ENCODE measurements around the gene MACROD2.

Gene MACROD2

DNA sequence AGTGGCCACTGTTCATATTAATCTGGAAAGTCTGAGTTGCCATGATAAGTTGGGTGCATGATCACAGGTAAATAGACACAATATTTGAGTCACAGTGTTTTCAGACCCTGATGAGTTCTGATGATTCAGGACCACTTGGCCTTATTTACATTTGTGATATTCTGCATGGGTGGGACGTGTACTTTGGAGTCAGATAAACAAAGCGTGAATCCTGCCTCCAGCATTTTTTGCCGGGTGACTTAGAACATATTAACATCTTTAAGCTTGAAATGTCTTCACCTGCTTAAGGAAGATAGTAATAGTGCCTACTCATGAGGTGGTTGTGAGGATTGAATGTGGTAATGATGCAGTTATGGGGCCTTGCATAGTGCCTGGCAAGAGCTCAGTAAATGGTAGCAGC lies 1582.8 kb downstream of the MACROD2 start:
- no peak for DNase-seq

DNA sequence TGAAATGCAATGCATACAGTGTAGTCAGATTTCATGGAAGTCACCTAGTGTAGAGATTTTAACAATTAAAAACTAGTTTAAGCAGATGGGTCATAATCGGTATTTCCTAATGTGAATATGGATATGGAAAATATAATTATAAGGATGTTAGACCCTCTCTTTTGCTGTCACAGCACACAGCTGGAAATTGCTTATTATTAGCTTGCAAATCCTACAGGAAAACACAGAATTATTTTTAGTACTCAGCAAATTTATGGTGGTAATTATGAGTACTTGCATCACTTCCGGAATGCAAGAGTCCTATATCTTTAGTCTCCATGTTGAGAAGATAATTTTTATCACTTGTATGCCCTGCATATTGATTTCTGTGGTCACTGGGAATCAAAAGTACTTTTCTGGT lies 1584.4 kb downstream of the MACROD2 start:
- DNase-seq, result no peak

DNA sequence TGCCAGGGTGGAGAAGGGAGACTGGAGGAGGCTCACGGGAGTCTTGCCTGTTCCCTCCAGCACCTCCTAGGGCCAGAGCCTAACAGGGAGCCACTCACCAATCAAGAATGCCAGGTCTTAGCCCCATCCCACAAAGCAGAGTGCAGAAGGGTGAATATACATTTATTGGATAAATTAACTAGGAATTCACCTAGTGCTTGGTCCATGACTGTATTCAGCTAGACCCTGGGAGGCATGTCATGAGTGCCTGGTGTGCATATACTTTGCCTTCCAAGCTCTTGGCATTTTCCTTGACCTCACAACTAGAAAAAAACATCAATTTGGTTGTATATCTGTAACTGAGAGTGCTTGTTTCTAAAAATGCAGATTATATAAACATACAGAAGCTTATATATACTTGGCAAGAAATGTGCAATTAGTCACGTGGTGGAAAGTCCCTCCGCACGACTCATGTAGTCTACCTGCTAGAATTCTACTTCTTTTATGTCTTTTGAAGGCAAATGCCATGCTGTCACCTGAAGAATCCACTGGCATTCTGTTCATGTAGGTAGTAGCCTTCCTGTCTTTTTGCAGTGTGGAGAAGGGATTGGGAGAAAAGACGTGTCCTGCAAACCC lies 1586.9 kb downstream of the MACROD2 start:
- no peak for DNase-seq

DNA sequence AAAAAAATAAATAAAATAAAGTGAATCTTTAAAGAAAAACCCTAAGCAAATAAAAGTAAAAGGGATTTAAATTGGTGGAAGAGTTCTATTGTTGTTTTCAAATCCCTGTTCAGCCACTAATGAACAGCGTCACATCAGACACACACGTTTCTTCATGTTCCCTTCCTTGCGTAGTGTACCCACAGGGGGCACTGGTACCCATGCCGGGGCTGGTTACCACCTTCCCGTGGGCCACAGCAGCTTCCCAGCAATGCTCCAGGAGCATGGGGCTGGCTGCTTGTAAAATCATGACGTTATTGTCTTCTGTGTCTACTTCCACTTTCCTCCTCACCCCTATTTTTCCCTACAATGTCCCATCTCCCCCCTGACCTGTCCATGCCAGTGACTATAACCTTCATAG lies 1589.2 kb downstream of the MACROD2 start:
- no peak for DNase-seq

DNA sequence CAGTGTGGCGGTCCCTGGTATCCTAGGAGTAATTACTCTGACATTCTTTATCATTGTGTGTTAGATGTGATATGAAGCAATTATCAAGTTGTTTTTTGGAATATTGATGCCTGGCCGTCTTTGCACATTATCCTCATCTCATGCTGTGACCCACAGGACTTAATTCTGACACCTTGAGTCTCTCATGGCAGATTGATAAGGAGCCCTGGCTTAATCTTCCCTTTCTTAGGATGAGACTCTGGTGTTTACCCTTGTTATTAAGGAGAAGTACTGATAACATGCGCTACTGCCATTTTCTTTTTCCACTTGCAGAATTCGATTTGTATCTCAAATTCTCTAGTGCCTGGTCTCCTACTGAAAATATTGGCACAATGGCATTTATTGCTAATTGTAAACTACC lies 1597.8 kb downstream of the MACROD2 start:
- no peak for DNase-seq

DNA sequence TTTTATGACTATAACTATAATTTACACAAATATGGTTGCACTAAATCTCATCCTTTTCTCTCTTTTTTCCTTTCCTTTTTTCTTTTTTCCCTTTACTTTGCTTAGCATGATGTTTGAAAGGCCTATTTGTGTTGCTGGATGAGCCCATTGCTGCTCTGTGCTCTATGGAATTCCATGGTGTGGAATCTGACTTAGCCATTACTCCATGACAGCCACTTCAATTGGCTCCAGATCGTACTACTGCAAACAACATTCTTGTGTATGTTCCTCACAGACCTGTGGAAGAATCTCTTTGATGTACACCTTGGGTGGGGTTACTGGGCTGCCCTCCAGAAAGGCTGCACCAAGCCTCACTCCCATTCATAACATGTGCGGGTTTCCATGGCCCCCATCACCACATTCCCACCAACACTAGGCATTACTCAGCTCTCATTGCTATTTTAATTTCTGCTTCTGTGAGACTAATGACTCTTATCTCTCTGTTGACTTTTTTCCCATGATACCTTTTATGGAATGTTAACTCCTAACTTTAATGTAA lies 1598.9 kb downstream of the MACROD2 start:
- no peak for DNase-seq

DNA sequence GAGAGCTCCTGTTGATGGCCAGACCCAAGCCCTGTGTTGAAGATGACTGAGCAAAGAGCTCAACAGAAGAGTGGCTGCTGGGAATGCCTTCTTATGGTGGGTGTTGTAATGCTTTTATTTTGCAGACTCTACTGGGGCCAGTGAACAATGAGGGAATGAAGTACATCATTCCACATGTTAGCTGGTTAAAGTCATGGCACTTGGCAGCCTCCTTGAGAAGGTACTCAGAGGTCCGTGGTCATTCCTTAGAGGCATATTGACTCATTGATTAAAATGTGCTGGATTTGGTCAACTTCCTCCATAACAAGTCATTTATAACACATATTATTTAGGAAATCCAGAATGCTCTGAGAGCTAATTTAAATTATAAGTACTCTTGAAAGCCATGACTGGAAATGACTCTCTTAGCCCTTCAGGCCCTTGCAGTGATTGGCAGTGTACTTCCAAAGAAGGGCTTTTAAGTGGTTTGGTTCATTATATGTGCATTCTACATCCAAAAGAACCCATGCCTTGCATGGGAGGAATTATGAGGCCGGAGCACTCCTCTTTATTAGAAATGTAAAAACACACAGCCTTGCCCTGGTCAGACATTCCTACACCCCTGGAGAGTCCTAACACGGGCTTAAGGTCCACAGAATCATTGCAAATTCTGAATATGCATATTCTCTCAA lies 1601.0 kb downstream of the MACROD2 start:
- DNase-seq, result no peak

DNA sequence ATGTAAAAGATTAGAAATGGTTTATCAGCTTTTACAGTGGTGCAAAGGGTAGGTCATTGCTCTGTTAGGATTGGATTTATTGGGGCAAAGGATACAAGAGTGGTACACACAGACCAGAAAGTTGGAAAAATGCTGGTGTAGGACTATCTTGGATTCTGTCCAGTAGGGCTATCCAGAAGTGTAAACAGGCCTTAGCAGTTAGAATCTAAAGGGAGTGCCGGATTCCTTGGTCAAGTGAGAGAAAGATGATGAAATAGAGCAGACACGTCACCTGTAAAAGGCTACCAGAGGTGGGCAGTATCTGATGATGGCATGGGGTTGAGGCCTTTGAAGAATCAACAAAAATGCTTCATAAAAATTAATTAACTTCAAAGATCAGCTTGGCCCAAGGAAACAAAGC lies 1602.0 kb downstream of the MACROD2 start:
- no peak for DNase-seq

DNA sequence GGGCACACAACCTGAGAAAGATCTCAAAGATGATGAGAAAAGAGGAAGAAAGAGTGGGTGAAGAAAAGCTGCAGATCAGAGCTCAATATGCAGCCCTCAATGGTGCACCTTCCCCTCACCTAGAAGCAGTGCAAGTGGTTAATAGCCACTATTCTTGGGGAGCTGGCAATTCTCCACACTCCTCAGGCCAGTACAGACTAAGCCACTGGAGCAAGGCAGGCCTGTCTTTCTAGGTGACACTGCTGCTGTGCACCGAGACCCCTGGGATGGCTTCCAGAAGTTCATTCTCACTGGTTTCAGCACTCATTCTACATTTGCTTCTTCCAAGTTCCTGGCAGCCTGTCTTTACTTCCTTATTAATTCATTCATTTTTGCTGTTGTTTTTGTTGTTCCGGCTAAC lies 1604.6 kb downstream of the MACROD2 start:
- DNase-seq, result no peak

DNA sequence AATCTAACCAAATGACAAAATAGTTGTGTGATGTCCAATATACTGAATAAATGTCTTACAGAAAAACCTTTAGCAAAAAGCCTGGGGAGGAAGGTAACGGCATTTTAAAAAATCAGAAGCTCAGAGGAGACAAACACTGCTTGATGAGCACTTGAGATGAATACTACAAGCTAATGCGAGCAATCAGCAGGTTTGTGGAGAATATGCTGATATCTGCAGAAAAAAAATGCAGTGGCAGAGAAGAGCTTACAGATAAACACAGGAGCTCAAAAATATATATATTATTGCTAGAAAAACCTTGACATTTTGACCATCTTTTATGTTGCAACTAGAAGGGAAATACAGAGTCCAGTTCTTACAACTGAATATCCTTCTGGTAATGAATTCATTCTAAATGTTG lies 1605.2 kb downstream of the MACROD2 start:
- DNase-seq, result no peak

DNA sequence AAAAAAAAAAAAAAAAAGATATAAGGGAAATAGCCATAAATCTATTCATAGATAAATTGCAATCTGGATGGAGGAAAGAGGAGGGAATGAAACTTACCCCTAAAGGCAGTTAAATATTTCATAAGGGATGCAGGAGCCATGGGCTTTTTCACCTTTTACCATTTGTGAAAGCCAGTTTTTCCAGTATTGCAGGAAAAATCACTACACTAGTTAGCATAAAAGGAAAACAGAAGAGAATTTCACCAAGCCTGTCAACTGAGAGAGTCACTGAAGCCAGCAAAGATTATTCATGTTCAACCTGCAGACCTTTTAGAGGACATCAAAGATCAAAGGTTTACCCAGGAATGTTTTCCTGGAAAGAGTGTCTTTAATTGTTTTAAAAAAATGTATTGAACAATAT lies 1608.2 kb downstream of the MACROD2 start:
- no peak for DNase-seq

DNA sequence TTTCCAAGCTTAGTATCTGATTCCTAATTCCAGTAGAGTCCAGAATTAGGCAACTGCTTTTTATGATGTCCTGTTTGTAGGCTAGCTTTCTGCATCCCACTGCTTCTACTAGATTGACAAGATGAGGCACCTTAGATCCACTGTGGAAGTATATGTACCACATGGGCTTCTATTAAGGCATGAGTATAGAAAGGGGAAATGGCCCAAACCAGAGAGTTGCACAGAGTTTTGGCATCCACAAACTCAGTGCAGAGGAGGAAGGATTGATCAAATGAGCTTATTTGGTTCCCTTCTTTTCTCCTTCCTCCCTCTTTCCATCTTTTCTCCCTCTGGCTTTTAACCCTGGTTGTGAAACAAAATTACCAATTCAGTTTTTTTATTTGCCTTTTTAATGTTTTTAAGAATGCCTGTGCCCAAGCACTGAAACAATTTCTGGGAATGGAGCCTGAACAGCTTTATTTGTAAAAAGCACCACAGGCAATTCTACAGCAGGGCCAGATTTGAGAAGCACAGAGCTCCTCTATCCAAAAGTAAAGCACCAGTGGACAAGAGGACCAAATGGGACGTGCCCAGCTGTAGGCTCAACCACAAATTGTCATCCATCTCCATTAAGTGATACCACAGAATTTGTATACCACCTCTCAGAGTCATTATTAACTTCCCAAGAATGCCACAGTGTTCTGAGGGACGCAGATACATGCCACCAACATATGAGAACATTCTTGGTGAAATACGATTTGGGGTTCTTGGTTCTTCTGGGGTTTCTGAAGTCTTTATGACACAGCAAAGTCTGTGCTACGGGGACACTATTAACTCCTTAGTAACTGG lies 1608.9 kb downstream of the MACROD2 start:
- no peak for DNase-seq

DNA sequence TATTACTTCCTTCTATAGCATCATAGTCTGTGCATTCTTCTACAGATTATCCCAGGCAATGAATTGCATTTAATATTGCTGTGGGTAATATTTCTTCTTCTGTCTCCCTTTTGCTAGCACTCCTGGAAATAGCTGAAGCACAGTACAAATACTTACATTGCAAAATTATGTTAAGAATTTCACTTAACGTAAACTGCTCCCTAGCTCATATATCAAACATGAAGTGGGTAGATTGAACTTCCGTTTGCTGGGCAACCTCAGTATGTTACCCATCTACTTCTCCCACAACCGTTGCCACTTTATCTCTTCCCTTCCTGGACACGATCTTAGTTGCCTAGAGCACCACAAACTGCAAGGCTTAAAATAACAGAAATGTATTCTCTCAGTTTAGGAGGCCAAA lies 1614.6 kb downstream of the MACROD2 start:
- DNase-seq, result no peak

DNA sequence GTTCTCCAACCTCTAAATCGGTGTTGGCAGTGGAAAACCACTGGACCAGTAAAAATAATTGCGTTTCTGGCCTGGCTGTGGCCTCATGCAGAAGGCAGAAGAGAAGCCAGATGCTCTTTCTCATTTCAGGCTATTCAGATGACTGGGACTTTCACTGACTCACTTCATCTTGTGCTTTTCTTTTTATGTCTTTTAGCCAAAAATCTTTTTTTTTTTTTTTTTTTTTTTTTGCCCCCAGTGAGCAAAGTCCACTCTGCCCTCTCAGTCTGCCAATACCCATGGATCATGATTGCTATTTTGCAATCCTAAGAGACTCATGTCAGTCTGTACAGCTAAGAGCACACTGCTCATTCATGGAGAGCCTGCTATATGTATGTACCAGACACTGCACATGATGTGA lies 1615.5 kb downstream of the MACROD2 start:
- no peak for DNase-seq

DNA sequence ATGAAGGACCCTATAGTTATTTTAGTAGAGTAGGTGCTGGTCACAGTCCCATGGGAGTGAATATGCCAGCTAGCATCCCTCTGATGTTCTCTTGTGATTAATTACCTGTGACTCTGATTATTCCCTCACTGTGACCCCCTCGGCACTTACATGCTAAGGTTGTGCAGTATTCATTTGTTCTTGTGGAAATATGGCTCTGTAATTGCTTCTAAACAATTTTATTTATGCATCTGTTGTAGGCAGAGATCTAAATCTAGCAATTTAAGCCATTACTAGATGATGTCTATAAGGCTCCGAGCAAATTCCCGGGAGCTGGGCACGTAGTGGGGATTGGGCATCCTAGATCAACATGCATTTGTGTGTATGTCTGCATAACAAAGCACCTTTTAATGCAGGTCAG lies 1616.2 kb downstream of the MACROD2 start:
- DNase-seq, result no peak

DNA sequence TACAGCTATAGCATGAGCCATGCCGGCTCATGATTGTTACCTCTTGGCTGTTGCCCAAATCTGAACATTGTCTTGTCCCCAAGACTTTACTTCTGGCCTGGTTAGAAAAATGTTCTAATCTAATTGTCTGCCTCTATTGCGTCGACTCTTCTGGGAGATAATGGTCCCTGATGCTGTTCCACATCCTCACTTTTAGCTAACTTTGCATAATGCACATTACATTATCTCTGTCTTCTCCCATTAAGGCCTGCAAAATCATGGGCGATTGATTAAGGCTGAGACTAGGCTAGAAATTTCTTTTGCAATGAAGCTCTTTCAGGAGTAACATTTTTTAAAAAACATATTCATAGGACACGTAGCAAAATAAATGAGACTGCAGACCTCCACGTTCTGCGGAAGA lies 1616.9 kb downstream of the MACROD2 start:
- no peak for DNase-seq

DNA sequence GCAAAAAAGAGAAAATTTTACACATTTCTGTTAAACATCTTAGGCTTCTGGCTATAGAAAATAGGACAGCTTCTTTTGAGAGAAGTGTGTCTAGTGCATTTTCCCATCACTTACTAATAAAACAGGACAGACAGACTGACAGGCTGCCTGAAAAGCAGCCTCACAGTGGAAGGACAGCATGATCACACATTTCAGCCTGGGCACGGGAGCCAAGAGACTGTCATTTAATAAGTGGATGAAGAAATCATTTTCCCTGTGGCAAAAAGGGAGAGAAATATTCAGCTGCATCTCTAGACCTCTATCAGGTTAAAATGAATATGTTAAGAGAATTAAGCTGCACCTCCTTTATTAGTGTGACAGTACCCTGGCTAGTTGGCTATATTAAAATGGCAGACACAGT lies 1617.5 kb downstream of the MACROD2 start:
- no peak for DNase-seq

DNA sequence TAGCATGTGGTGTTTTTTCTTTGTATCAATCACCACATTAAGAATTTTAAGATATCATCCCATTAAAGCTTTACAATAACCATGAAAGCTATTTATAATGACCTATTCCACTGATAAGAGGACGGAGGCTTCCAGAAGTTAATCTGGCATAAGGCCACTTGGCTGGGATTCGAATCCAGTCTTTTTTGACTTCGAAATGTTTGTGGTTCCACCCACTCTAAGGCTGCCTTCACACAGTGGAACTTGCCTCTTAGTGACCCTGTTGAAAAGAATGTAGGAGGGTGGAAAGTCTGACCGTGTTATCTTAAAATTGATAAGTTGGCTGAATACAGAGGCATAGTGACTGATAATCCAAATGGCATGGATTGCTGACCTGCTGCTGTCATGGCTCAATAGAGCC lies 1618.2 kb downstream of the MACROD2 start:
- no peak for DNase-seq

DNA sequence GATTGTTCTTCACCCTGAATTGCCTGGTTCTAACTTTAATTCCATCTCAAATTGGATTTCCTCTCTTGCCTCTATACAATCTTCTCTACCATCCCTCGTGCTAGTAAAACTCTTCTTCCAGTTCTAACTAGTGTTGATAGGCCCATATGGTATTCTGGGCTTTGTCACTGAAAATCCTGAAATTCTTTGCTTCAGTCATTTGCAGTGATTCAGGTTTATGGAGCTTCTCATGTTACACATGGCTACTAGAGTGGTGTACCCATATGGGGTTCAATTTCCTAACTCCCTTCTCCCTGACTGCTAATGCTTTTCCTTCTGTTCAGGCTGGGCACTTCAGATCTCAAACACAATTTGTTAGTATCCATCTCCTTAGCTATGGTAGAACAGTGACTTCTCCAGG lies 1621.3 kb downstream of the MACROD2 start:
- no peak for DNase-seq

DNA sequence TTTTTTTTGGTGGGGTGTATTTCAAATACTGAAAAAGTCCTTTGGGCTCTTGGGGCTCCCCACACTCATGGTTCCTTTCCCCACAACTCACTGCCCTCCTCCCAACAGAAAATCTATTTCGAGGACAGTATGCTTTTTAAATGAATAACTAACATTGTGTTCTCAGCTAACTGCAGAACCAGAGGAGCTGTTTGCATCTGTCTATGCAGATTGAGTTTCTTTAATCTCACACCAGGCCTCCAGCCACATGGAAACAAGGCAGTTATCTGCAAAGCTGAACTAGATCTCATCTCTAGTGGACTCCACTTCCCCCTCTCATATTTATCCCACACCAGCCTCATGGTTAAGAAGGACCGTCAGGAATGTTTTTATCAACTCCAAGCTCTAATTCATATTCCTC lies 1622.8 kb downstream of the MACROD2 start:
- DNase-seq, result no peak

DNA sequence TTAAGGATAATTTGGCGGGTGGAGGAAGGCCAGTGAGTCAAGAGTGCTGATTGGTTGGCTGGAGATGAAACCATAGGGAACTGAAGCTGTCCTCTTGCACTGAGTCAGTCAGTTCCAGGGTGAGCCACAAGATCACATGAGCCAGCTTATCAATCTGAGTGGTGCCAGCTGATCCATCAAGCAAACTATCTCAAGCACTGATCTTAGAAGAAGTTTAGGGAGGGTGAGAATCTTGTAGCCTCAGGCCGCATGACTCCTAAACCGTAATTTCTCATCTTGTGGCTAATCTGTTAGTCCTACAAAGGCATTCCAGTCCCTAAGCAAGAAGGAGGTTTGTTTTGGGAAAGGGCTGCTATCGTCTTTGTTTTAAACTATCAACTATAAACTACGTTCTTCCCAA lies 1623.6 kb downstream of the MACROD2 start:
- no peak for DNase-seq

DNA sequence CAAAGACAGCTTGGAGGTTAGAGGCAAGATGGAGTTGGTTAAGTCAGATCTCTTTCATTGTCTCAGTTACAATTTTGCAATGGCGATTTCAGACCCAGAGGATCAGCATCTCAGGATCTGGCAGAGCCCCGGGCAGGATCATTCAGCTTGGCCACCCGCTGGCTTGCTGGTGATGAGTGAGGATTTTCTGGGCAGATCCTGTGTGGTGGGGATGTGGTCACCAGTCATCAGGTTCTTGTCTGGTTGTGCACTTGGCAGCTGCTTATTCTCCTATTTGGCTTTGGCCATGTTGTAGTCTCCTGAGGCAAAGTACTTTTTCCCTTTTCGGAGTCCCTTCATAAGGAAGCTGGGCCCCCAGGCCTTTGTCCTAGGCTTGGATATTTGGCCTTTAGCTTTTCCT lies 1624.0 kb downstream of the MACROD2 start:
- no peak for DNase-seq

DNA sequence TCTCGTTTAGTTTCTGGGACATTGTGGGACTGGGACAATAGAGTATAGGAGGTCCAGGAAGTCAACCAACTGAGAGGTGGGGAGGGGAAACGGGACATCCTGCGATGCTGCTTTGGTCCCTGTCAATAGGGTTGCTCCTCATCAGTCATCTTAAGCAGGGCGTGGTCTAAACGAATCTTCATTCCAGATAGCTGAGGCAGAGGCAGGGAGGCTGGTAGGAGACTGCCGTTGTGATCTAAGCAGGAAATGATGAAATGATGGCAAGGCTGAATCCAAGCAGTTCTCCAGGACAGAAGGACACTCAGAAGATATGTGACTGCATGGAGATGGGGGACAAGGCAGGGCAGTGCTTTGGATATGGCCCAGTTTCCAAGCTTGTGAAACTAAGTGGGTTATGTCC lies 1624.5 kb downstream of the MACROD2 start:
- DNase-seq, result no peak

DNA sequence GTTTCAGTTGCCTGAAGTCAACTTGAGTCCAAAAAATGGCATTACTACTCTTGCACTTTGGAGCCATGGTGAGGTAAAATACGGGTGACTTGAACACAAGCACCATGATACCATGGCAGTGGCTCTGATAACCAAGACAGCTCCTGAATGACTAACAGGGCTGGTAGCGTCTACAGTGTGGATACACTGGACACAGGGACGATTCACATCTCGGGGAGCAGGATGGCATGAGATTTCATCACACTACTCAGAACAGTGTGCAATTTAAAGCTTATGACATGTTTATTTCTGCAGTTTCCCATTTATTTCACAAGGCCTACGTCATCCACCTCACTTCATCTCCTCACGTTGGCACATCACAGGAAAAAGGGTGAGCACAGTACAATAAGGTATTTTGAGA lies 1627.1 kb downstream of the MACROD2 start:
- no peak for DNase-seq

Measured in SHP77 treated with DMSO at 0.1 percent for 48 hours (cell line).